Thoracic aorta (tissue), 2 donors: Measurements from ENCODE around the gene PROSER1. TPM values are rescaled to one million over a fixed set of nuclear protein-coding genes. Genes with fewer than 3 reads are reported as not detected.

Experiments
- ATAC-seq: fragments of 150-250 bp; one replicate; pipeline ENCODE4 v1.8.0; 2017; ENCODE audit warnings: low read depth; ENCODE audit not compliant: insufficient number of reproducible peaks, low FRiP score
- DNase-seq: peaks from one replicate; pipeline ENCODE4 v3.0.0-alpha.2; 2020; ENCODE audit warnings: low spot score
- H3K27ac ChIP-seq, 2 donors: fragments of 200-600 bp; sonication (generic); 1 replicate in 1 of 2; 2 replicates in 1 of 2; pipeline ENCODE4 v1.5.1; 2016; ENCODE audit warnings: mild to moderate bottlenecking in 2 of 2, moderate library complexity in 2 of 2
- H3K27me3 ChIP-seq: fragments of 200-600 bp; sonication (generic); replicated peaks from 2 replicates; pipeline ENCODE4 v1.6.0; 2016; ENCODE audit warnings: mild to moderate bottlenecking; ENCODE audit not compliant: insufficient read depth
- H3K36me3 ChIP-seq: fragments of 200-600 bp; sonication (generic); one replicate; pipeline ENCODE4 v1.5.1; 2016
- H3K4me1 ChIP-seq, 2 donors: fragments of 200-600 bp; sonication (generic); 1 replicate in 1 of 2; 2 replicates in 1 of 2; pipeline versions ENCODE4 v1.5.1 to v1.6.0; 2016; ENCODE audit warnings: low read depth in 2 of 2, mild to moderate bottlenecking in 1 of 2; ENCODE audit not compliant: control insufficient read depth in 1 of 2
- H3K4me3 ChIP-seq: fragments of 200-600 bp; sonication (generic); 2 replicates; pipeline ENCODE4 v1.5.1; 2016; ENCODE audit warnings: mild to moderate bottlenecking
- H3K9me3 ChIP-seq: fragments of 200-600 bp; sonication (generic); 2 replicates; pipeline ENCODE4 v1.5.1; 2016
- total RNA-seq, 2 donors: library from RNA; depleted of rRNA; stranded (reverse); fragments of >200 nt; gene quantifications; one replicate each; pipeline versions ENCODE4 v1.1.0 to v1.2.3, GENCODE V29; 2016
- TF ChIP-seq, protein P1 (sequence below): fragments of 200-600 bp; sonication (generic); IDR thresholded peaks from one replicate; pipeline ENCODE4 v1.5.1; 2019; ENCODE audit warnings: antibody characterized with exemption

PROSER1 gene
- total RNA-seq, 2 donors from 2014 or later = 15.4 to 33.5 TPM

GRCh38 chr13:38965281-38965680 lies 72.6 kb downstream of the PROSER1 start:
- DNase-seq = no peak
- Histone ChIP-seq H3K4me3 (no peak overlapping the region), H3K27me3 (no peaks in the 10 kb centered on the region), H3K36me3 (no peaks in the 10 kb centered on the region), H3K27ac (no peak overlapping the region), H3K9me3 (peaks cover 2% of the 10 kb centered on the region), H3K4me1 (no peaks in the 10 kb centered on the region)
- TF ChIP-seq, protein P1, sequence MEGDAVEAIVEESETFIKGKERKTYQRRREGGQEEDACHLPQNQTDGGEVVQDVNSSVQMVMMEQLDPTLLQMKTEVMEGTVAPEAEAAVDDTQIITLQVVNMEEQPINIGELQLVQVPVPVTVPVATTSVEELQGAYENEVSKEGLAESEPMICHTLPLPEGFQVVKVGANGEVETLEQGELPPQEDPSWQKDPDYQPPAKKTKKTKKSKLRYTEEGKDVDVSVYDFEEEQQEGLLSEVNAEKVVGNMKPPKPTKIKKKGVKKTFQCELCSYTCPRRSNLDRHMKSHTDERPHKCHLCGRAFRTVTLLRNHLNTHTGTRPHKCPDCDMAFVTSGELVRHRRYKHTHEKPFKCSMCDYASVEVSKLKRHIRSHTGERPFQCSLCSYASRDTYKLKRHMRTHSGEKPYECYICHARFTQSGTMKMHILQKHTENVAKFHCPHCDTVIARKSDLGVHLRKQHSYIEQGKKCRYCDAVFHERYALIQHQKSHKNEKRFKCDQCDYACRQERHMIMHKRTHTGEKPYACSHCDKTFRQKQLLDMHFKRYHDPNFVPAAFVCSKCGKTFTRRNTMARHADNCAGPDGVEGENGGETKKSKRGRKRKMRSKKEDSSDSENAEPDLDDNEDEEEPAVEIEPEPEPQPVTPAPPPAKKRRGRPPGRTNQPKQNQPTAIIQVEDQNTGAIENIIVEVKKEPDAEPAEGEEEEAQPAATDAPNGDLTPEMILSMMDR = no peak
- ATAC-seq = no peak

DNA sequence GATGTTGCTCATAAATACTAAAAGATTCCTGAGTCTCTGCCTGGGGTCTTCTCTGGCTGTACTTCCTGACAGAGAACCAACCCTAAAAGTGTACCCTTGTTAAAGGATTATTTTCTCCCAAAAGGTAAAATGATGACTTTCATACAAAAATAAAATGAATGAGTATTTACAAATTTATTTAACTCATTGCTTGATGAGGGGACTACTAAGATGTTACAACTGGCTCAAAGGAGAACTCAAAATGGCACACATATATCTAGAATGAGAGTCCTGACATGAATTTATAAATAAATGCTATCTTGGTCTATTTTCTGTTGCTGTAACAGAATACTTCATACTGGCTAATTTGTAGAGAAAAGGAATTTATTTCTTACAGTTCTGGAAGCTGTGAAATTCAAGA lies 77.7 kb downstream of the PROSER1 start:
- no peak overlapping the region for H3K4me3 ChIP-seq
- no peak overlapping the region for H3K27ac ChIP-seq
- DNase-seq (no peak), ATAC-seq (no peak)
- no peaks in the 10 kb centered on the region for H3K36me3 ChIP-seq
- H3K27me3 ChIP-seq = no peaks in the 10 kb centered on the region
- peaks cover 9% of the 10 kb centered on the region for H3K9me3 ChIP-seq
- TF ChIP-seq, protein P1 = no peak
- H3K4me1 ChIP-seq = no peaks in the 10 kb centered on the region

Other genes with a start within 250 kb of the PROSER1 start
- not detected for gene STOML3, start 47.3 kb downstream of the PROSER1 start, total RNA-seq
- gene NHLRC3, start 367 bp upstream of the PROSER1 start, total RNA-seq = 10 to 100 TPM; 21.7 to 27.2 TPM